Measurements from ENCODE around the gene SLC24A3.

DNA sequence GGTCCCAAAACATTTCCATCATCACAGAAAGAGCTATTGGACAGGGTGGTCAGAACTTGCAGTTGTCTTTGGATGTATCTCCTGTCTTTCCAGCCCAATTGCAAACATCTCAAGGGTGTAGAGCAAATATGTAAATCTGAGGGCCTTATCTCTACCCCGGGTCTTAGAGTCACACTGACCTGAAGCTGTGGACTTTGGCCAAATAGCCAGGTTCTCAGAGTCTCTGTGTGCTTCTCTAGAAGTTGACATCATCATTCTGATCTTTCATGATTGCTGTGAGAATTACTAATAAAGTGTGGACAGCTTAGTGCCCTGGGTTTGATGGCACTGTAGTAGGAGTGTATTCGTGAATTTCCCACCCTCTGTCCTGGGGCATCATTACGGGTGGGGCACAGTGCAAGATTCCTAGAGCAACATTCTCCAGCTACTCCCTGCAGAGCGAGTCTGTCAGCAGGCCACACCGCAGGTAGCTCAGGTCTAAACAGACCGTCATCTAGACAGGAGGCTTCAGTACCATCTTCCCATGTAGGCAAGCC is 71.1 kb downstream of the SLC24A3 start:
- TF ChIP-seq CTCF (IDR thresholded peaks at IDR 0.05) (no peak), POLR2A (IDR thresholded peaks at IDR 0.05) (no peak)
